ENCODE data around the gene LEKR1.

Gene LEKR1

GRCh38 chr3:156806698-156807097 lies 19.5 kb upstream of the LEKR1 start:
- H3K27ac ChIP-seq (ENCODE audit: low read length), result no peak overlapping the region
- no peak overlapping the region for H2AFZ ChIP-seq (ENCODE audit: low read depth, low read length)
- TF ChIP-seq, protein P1, sequence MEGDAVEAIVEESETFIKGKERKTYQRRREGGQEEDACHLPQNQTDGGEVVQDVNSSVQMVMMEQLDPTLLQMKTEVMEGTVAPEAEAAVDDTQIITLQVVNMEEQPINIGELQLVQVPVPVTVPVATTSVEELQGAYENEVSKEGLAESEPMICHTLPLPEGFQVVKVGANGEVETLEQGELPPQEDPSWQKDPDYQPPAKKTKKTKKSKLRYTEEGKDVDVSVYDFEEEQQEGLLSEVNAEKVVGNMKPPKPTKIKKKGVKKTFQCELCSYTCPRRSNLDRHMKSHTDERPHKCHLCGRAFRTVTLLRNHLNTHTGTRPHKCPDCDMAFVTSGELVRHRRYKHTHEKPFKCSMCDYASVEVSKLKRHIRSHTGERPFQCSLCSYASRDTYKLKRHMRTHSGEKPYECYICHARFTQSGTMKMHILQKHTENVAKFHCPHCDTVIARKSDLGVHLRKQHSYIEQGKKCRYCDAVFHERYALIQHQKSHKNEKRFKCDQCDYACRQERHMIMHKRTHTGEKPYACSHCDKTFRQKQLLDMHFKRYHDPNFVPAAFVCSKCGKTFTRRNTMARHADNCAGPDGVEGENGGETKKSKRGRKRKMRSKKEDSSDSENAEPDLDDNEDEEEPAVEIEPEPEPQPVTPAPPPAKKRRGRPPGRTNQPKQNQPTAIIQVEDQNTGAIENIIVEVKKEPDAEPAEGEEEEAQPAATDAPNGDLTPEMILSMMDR (IDR thresholded peaks at IDR 0.05; ENCODE audit: low read depth, low read length), result no peak
- TF ChIP-seq EZH2phosphoT487 (IDR thresholded peaks at IDR 0.05; ENCODE audit: low read depth), result no peak
- no peaks in the 10 kb centered on the region for H4K20me1 ChIP-seq (ENCODE audit: insufficient read depth, low read length)
- H3K9me3 ChIP-seq (ENCODE audit: insufficient read depth, low read length), result no peaks in the 10 kb centered on the region
- H3K9ac ChIP-seq (ENCODE audit: low read length), result no peak overlapping the region
- H3K4me3 ChIP-seq (ENCODE audit: low read length), result no peak overlapping the region
- H3K79me2 ChIP-seq (ENCODE audit: low read length), result no peaks in the 10 kb centered on the region
- H3K36me3 ChIP-seq (replicated peaks; ENCODE audit: low read depth, low read length), result no peaks in the 10 kb centered on the region
- no peaks in the 10 kb centered on the region for H3K4me1 ChIP-seq (ENCODE audit: low read length)
- H3K27me3 ChIP-seq (ENCODE audit: low read depth, low read length), result no peaks in the 10 kb centered on the region
- H3K4me2 ChIP-seq (ENCODE audit: low read length), result no peak overlapping the region

DNA sequence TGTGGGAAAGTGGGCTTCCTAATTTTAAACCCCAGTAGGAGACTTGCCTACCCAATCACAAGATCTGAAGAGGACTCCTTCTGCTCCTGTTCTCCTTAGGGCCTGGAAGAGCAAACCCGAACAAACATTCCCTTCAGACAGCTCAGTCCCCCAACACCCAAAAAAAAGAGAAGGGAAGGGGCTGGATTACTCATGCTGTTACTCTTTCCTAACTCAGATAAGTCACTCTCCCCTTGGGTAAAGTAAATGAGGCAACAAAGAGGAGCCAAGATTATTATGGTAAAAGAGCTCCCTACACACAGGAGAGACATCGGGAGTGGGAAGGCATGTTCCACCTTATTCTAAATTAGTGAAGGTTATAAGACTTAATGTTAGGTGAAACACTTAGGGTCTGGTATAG lies 18.1 kb upstream of the LEKR1 start:
- Histone ChIP-seq H3K4me3 (ENCODE audit: low read length) (no peak overlapping the region), H3K36me3 (replicated peaks; ENCODE audit: low read depth, low read length) (no peaks in the 10 kb centered on the region), H3K9me3 (ENCODE audit: insufficient read depth, low read length) (no peaks in the 10 kb centered on the region), H2AFZ (ENCODE audit: low read depth, low read length) (no peak overlapping the region), H3K27ac (ENCODE audit: low read length) (no peak overlapping the region), H3K79me2 (ENCODE audit: low read length) (no peaks in the 10 kb centered on the region), H3K9ac (ENCODE audit: low read length) (no peak overlapping the region), H3K4me2 (ENCODE audit: low read length) (no peak overlapping the region), H3K4me1 (ENCODE audit: low read length) (no peaks in the 10 kb centered on the region), H3K27me3 (ENCODE audit: low read depth, low read length) (no peaks in the 10 kb centered on the region), H4K20me1 (ENCODE audit: insufficient read depth, low read length) (no peaks in the 10 kb centered on the region)
- no peak for TF ChIP-seq EZH2phosphoT487 (IDR thresholded peaks at IDR 0.05; ENCODE audit: low read depth)
- TF ChIP-seq, protein P1 (IDR thresholded peaks at IDR 0.05; ENCODE audit: low read depth, low read length), result no peak

GRCh38 chr3:156811089-156811862 lies 14.9 kb upstream of the LEKR1 start:
- Histone ChIP-seq H3K27ac (ENCODE audit: low read length) (no peak overlapping the region), H3K4me2 (ENCODE audit: low read length) (no peak overlapping the region), H2AFZ (ENCODE audit: low read depth, low read length) (no peak overlapping the region), H3K4me3 (ENCODE audit: low read length) (no peak overlapping the region), H4K20me1 (ENCODE audit: insufficient read depth, low read length) (no peaks in the 10 kb centered on the region), H3K9ac (ENCODE audit: low read length) (no peak overlapping the region), H3K36me3 (replicated peaks; ENCODE audit: low read depth, low read length) (no peaks in the 10 kb centered on the region), H3K27me3 (ENCODE audit: low read depth, low read length) (no peaks in the 10 kb centered on the region), H3K9me3 (ENCODE audit: insufficient read depth, low read length) (no peaks in the 10 kb centered on the region), H3K79me2 (ENCODE audit: low read length) (no peaks in the 10 kb centered on the region), H3K4me1 (ENCODE audit: low read length) (no peaks in the 10 kb centered on the region)
- TF ChIP-seq, protein P1 (IDR thresholded peaks at IDR 0.05; ENCODE audit: low read depth, low read length), result no peak
- TF ChIP-seq EZH2phosphoT487 (IDR thresholded peaks at IDR 0.05; ENCODE audit: low read depth), result no peak

DNA sequence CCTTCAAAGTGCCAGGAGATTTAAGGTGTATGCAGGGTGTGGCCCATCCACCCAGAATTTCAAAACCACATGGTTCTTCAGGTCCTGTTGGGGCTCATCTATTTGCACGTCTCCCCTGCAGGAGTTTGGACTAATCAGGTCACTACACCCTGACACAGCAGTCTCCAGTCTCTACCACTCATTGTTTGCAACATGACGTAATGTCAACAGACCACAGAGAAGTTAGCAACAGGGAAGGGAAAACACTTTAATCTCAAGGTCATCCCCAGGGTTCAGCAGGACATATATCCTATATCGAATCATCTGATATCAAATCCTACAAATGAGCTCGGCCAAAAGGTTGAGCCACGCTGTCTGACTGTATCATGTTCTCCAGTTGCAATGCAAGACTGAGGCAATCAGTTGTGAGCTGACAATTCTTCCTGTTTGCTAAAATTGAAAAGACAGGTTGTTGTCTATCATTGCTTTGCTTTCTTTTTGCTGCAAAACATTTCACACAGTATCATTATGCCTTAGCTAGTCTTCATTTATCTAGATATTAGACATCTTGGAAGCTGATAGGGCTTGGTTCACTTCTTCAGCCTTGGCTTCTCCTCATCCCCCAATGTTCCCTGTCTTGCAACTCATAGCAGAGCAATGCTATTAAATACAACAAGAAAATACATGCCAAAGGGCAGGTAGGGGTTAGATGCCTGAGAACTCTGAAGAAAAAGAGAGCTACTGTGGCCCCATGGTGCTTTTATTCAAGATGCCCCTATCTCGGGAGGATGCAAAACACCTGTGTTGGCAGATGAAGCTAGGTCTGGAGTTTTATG lies 13.4 kb upstream of the LEKR1 start:
- Histone ChIP-seq H3K27me3 (ENCODE audit: low read depth, low read length) (no peaks in the 10 kb centered on the region), H3K27ac (ENCODE audit: low read length) (no peak overlapping the region), H2AFZ (ENCODE audit: low read depth, low read length) (no peak overlapping the region), H3K4me3 (ENCODE audit: low read length) (no peak overlapping the region), H3K4me1 (ENCODE audit: low read length) (peaks cover 4% of the 10 kb centered on the region), H3K9ac (ENCODE audit: low read length) (no peak overlapping the region), H4K20me1 (ENCODE audit: insufficient read depth, low read length) (no peaks in the 10 kb centered on the region), H3K79me2 (ENCODE audit: low read length) (no peaks in the 10 kb centered on the region), H3K4me2 (ENCODE audit: low read length) (no peak overlapping the region), H3K36me3 (replicated peaks; ENCODE audit: low read depth, low read length) (no peaks in the 10 kb centered on the region), H3K9me3 (ENCODE audit: insufficient read depth, low read length) (no peaks in the 10 kb centered on the region)
- TF ChIP-seq EZH2phosphoT487 (IDR thresholded peaks at IDR 0.05; ENCODE audit: low read depth), result no peak
- TF ChIP-seq, protein P1 (IDR thresholded peaks at IDR 0.05; ENCODE audit: low read depth, low read length), result no peak

All from OCI-LY3 (cell line).